SK-N-DZ (cell line): ENCODE measurements around the gene GARIN5A.
"Not testable (repeated sequence)": the region's sequence is repeated elsewhere in the genome, so short reads cannot be mapped to it uniquely, and the experiment has no call there.

Source experiments
- DNase-seq: peaks from one replicate; pipeline ENCODE4 v3.0.0-alpha.2; 2015; ENCODE audit warnings: low spot score

GARIN5A gene

DNA sequence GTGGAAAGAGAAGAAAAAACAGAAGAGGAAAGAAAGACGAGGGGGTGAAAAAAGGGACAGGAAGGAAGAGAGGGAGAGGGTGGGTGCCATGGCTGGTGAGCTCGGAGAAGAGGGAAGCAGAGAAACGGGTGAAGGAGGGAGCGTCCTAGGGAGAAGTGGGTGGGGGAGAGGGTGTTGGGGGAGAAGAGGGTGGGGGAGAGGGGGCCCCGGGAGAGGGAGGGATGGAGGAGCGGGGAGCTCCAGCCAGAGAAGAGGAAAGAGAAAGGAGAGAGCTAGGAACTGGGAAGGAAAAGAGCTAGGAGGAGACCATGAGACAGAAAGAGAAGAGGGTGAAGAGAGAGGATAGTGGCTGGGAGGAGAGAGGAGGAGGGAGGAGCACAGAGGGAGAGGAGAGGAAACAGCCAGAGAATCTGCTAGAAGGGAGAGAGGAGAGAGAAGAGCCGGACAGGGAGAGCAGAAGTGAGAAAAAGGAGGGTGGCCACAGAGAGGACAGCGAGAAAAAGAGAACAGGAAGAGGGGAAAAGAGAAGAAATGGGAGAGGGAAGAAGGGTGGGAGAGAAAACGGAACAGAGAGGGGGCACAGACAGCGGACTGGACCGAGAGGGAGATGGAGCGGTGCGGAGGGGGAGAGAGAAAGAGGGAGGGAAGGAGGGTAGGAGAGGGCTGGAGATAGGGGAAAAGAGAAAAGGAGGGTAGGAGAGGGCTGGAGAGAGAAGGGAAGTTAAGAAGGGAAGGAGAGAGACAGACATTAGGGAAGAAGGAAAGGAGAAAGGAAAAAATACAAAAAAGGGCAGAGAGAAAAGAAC lies 11.9 kb upstream of the GARIN5A start:
- no peak for DNase-seq

DNA sequence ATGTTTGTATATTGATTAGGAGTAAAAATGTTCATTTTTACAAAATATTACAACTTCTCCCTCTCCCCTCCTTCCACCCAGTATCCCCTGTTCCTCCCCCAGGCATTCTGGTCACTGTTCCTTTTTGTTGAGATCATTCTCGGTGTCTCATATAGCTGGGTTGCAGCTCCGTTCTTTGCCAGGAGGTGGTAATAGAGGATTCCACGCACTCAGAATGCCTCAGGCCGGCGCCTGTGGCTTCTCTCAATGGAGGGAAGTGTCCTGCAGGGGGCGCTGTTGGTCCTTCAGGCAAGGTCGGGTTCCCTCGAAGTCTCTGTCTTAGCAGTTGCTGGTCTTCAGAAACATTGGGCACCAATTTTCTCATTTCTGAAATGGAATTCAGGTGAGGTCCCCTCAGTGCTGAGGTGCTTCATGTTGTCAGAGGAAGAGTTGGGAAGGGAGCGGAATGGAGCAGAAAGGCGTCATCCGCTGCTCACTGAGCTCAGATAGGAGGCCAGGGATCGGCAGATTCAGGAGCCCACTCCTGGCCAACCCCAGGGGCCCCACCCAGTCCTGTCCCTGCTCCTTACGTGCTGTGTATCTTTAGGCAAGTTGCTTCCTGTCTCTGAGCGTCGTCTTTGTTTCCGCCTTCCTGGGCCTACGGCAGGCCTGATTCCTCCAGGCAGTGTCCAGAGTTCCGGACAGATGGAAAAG lies 10.3 kb upstream of the GARIN5A start:
- DNase-seq, result no peak

DNA sequence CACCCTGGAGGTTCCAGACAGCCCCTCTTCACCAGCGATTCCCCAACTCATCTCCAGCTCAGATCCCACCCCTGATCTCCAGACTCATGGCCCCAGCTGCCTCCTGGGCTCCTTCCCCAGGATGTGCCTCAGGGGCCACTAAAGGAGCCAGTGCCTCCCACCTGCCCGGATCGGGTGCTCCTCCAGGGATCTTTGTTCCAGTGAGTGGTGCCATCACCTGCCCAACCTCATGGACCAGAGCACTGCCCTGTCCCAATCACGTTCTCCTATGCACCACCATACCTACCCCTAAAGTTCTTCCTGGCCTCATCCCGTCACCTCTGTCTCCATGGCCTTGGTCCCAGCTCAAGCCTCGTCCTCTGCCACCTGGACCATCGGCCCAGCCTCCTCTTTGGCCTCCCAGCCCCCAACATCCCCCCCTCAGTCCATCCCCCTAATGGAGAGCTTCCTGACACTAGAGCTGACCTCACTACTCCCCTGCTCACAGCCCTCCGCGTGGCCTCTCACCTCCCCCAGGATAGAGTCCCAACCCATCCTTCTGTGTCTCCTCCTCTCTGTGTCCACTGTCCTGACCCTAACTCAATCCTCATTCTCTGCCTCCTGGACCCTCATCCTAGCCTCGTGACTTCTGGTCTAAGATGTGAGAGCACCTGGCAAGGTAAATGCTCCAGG lies 8.8 kb upstream of the GARIN5A start:
- no peak for DNase-seq

DNA sequence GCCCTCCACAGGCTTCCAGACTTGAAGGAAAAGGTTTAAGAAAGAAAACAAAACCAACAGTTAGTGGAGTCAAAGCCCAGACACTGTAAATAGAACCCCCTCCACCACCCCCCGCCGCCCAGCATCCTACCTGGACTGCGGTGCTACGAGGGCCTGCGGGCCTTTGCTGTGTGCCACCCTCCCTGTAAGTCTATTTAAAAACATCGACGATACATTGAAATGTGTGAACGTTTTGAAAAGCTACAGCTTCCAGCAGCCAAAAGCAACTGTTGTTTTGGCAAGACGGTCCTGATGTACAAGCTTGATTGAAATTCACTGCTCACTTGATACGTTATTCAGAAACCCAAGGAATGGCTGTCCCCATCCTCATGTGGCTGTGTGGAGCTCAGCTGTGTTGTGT lies 6.3 kb upstream of the GARIN5A start:
- no peak for DNase-seq

DNA sequence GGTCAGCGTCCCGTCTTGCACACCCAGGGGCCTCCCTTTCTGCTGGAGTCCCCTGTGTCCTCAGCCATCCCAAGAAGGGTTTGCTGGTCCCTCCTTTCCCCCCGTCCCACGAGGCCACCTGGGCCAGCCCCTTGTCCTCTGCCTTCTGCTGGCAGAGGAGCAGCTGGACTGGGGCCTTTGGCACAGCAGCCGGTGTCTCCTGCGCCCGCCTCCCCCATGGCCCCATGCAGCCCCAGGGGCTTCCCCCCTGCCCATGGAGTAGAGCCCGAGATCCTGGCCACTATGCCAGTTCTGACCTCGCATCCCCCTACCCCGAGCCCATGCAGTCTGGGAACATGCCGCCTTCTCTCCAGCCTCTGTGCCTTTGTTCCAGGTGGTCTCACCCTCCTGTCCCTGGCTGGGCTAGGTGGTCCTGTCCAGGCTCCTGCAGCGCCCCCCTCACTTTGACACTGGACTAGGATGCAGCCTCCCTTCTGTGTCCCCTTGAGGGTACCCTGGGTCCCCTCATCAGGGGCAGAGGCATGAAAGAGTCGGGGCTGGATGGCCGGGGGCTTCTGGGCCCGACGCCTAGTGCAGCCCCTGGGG lies 5.7 kb upstream of the GARIN5A start:
- DNase-seq, result no peak

DNA sequence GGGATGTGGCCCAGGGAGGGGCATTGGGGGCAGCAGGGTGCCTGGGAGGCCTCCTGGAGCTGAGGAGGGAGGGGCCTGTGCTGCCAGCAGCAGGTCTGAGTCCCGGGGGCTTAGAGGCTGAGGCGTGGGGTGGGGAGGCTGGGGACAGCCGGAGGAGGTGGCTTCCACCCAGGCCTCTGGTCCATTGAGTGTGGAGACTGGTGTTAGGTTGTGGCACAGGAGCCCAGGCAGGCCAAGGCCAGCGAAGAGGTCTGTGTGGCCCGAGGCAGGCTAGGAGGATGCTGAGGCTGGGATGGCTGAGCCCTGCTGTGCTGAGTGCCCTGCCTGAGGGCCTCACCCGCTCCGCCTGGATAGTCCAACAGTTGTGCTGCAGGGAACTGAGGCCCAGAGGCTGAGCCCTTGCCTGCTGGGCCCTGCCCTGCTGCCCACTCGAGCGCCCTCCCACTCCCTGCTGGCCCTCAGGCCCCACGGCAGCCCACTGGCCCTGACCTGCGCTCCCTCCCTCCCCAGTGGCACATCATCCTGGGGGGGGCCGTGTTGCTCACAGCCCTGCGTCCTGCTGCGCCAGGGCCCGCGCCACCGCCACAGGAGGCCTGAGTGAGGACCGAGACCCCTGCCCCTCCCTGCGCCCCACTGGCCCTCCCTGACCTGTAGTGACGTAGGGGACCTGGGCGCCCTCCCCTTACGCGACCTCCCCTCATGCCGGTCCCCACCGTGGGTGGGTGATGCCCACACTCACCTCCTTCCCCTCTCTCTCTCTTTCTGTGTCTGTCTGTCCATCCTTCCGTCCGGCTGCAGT lies 4.9 kb upstream of the GARIN5A start:
- DNase-seq, result no peak

- no peak for DNase-seq
Observed at GRCh38 chr19:50480281-50481111, 3.8 kb upstream of the GARIN5A start.

DNA sequence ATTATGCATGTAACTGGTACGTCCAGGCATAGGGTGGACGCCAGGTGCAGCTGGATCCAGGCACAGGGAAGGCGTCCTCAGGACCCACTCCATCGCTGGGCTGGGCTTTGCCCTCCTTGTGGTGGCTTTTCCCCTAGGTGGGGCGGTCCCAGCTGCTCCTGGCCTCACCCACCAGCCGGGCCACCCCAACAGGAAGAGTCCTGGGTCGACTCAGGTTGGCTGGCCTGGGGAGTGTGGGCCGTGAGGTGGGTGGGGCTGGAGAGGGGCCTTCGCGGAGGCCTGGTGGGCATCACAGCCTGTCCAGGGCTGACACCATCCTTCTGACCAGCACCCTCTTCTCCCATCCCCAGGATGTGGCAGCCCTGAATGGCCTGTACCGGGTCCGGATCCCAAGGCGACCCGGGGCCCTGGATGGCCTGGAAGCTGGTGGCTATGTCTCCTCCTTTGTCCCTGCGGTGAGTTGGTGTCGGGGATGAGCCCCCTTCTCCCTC lies 3.2 kb upstream of the GARIN5A start:
- DNase-seq, result no peak

- no peak for DNase-seq
Observed at GRCh38 chr19:50478901-50479715, 2.5 kb upstream of the GARIN5A start.

DNA sequence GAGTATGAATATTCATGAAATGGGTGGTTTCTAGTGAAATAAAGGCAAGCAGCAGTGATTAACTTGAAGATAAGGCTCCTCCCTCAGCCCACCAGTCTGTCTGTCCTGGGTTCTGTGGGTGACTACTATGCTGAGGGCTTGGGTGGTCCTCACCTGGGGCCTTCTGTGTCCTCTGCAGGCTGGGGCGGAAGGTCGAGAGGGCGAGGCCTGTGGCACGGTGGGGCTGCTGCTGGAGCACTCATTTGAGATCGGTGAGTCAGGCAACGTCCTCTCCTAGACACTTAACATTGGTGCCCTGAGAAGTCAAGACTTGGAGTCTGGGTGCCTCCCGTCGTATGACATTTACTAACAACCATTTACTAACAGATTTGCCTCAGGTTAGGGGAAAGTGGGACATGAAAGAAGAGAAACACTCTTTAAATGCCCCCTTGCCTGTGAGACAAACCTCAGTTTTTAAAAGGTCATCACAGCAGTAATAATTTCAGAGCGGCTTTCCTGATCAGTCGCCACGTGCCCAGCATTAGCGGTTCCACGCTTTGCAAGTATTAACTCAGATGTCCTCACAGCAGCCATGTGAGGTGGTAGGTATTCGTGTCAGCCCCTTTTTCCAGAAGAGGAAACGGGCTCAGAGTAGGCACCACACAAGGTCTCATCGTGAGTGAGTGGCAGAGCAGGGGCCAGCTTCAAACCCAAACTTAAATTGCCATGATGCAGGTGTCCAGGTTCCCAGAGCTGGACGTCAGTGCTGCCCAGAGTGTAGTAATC lies 1.3 kb upstream of the GARIN5A start:
- DNase-seq, result no peak

DNA sequence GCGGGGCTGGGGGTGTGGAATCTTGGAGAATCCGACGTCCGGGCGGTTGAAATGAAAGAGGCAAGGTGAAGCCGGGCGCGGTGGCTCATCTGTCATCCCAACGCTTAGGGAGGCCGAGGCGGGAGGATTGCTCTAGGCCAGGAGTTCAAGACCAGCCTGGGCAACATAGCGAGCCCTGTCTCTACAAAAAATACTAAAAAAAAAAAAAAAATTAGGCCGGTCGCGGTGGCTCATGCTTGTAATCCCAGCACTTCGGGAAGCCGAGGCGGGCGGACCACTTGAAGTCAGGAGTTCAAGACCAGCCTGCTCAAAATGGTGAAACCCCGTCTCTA lies 225 bp upstream of the GARIN5A start:
- no peak for DNase-seq

DNA sequence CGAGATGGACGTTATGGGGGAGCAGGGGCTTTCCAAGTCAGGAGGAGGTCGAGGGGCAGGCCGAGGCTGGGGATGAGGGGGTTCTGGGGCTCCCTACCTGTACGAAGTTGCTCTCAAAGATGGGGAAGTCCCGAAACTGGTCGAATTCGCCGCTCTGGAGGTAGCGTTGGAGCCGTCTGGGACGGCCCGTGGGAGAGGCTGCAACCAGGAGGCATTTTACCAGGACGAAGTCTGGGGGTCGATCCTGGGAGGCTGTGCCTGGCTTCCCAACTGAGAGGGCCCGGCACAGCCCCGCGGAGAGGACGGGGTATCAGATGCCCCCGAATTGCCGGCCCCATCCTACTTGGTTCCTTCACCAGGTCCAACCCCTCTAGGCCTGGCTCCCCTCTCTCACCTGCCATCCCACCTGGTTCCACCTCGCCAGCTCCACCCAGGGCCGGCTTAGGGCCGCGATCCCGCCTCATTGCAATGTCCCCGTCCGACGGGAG lies 868 bp downstream of the GARIN5A start:
- DNase-seq, result no peak

DNA sequence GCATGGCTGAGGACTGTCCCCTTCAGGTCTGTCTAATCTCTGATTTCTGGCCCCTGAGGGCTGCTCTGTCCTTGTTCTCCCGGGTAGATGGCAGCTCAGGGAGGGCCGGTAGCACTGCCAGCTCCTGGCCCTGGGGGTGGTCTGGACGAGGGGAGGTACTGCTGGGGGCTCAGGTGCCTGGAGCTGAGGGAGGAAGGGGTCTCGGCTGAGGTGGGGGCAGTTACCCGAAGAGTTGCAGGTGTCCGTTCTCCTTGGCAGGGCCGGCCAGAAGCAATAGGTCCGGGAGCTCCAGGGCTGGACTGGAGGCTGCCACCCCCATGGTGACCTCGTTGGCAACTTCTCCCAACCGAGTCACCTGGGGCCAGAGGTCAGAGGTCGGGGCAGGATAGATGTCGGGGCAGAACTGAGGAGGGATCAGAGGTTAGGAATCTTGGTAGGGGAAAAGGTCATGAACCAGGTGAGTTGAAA lies 1.5 kb downstream of the GARIN5A start:
- DNase-seq, result no peak

- not testable (repeated sequence) for DNase-seq
Observed at GRCh38 chr19:50473336-50473735, 3.3 kb downstream of the GARIN5A start.

- DNase-seq, result no peak
Observed at GRCh38 chr19:50468818-50469217, 7.8 kb downstream of the GARIN5A start.

DNA sequence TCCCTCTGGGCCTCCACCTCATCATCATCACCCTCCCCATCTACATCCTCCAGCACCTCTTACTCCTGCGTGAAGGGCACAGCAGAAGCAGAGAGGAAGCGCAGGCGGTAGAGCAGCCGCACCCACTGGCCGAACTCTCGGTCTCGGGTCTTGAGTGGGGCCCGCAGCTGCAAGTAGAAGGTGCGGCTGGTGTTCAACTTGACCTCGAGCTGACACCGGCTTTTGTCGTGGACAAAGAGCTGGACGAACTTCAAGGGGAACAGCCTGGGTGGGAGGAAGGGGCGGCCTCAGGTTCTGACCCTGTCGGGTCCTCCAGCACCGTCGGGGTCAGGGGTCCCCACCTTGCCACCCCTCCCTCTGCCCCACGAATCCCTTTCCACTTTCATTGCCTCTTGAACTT lies 9.1 kb downstream of the GARIN5A start:
- no peak for DNase-seq

DNA sequence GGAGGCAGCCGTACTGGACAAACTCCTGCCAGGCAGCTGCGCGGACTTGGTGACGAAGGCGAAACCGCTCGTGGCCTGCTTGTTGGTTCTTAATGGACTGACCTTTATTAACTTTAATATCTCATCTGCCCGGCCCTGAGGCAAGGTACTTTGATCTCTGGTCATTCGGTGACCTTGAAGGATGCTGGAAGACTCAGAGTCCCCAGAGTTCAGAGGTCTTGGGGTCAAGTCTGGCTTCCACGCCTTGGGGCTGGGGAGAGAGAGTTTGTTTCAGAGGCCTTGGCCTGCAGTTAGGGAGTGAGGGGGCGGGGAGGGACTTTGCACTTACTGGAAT lies 10.0 kb downstream of the GARIN5A start:
- DNase-seq, result no peak

DNA sequence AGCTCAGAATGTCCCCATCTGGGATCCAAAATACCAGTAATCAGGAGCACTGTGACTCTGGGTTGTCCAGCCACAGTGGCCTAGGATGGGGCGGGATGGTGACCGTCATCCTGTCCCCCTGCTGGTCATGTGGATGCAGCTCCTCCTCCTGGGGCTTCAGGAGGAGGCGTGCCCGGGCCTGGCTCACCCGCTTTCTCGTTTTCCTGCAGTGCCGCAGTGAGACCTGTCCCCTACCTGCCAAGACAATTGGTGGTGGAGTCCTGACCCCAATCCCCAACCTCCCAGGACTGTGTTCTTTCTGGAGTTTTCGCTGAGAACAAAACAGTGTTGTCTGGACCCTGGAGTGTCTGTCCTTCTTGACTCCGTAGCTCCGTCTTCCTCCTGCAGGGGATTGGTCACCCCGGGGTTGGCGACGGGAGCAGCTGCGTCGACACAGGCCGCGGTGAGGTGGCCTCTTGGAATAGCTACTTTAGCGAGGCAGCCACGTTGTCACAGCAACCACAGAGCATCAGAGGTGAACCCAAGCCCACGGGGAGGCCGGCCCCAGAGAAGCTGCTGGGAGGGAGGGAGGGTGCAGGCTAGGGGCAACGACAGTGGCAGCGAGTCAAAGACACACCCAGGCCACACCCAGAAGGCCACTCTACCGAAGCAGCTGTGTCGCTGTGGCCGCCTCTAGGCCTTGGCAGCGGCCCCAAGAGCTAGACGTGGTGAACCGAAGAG lies 10.5 kb downstream of the GARIN5A start:
- peak; percentile 48 for DNase-seq
